Motor neuron (in vitro differentiated cells): ENCODE results near the gene RALGDS. TPM values are rescaled to one million over a fixed set of nuclear protein-coding genes. Genes with fewer than 3 reads are reported as not detected.
"Not testable (repeated sequence)": the region's sequence is repeated elsewhere in the genome, so short reads cannot be mapped to it uniquely, and the experiment has no call there.

Experiments
- ATAC-seq, 8 experiments: fragments of 200-7000 bp; cut with Tn5 transposase; replicated peaks in 6 of 8; 2 replicates each; pipeline ENCODE4 v1.8.0; 2021; ENCODE audit warnings: mild to moderate bottlenecking in 8 of 8, moderate library complexity in 8 of 8
- H3K27ac ChIP-seq, 2 donors: fragments of 250-450 bp; sonication (Bioruptor Pico); 2 replicates each; pipeline ENCODE4 v1.9.0; 2021; ENCODE audit warnings: antibody characterized with exemption in 2 of 2, mild to moderate bottlenecking in 2 of 2, moderate library complexity in 1 of 2
- H3K4me1 ChIP-seq, 2 donors: fragments of 250-450 bp; sonication (Bioruptor Pico); replicated peaks in 1 of 2; 2 replicates each; pipeline ENCODE4 v1.6.1; 2021; ENCODE audit warnings: antibody characterized with exemption in 2 of 2, mild to moderate bottlenecking in 2 of 2, moderate library complexity in 1 of 2
- H3K4me3 ChIP-seq, 5 donors: fragments of 250-450 bp; sonication (Bioruptor Pico); 2 replicates each; pipeline ENCODE4 v1.9.0; 2021; ENCODE audit warnings: antibody characterized with exemption in 5 of 5, mild to moderate bottlenecking in 5 of 5, moderate library complexity in 4 of 5
- WGBS, 10 experiments: fragments of 450-650 bp; shearing (Covaris generic); methylation state at CpG; one replicate each; pipeline ENCODE4 v1.0.0; 2022; 5-methylcytosine and 5-hydroxymethylcytosine counted together
- in situ Hi-C, 9 experiments: fragments of 400-800 bp; cut with MboI; loops; one replicate each; pipeline ENCODE4 v1.15.0; 2021; ENCODE audit warnings: low sequenced_read_pairs in 9 of 9, low pct_unique_long_range_greater_than_20kb in 2 of 9; ENCODE audit not compliant: unreplicated experiment in 9 of 9
- total RNA-seq, 8 experiments: library from RNA; unstranded; fragments of 300-600 nt; gene quantifications; 2 replicates each; pipeline versions ENCODE4 v1.2.3 to v1.2.4, GENCODE V29; 2022

The RALGDS gene
- total RNA-seq: 10 to 100 TPM; 18.3 to 85.1 (median 52.9) TPM

GRCh38 chr9:133121198-133121914, at the start of gene RALGDS:
TSS of gene RALGDS (minus strand) at chr9:133121240. CDS start at chr9:133121154, 86 bp downstream.
- H3K4me1 ChIP-seq: peaks cover 40 to 51% of the 10 kb centered on the region in 2 donors
- in situ Hi-C loops: no loop called here
- ATAC-seq: peak; percentile 66 to 87 (median 74)
- peak within 1 kb of the TSS; percentile 41 to 65 (median 47) for H3K4me3 ChIP-seq
- H3K27ac ChIP-seq: peak within 1 kb of the TSS; percentile 83 to 85
- 71 to 100% (median 79%) methylated on average over 1 to 4 of the region's 53 CpGs; no CpG with 5 or more reads in 6 of the 10 experiments for WGBS, 10 experiments

GRCh38 chr9:133170716-133171115, 49.7 kb upstream of the RALGDS start:
- 32 to 87% (median 84%) methylated on average over 1 to 8 of the region's 11 CpGs; no CpG with 5 or more reads in 5 of the 10 experiments for whole genome bisulfite sequencing, 10 experiments
- no peak overlapping the region for H3K27ac ChIP-seq
- no peak for ATAC-seq
- in situ Hi-C loops: no loop called here
- no peak overlapping the region for H3K4me3 ChIP-seq
- H3K4me1 ChIP-seq: peaks cover 0 to 4% of the 10 kb centered on the region in 2 donors

GRCh38 chr9:133169687-133170086, 48.6 kb upstream of the RALGDS start:
- ATAC-seq, H3K4me3 ChIP-seq, H3K27ac ChIP-seq, H3K4me1 ChIP-seq, in situ Hi-C loops: not testable (repeated sequence)
- WGBS, 10 experiments: 30 to 91% (median 60%) methylated on average over 1 to 10 of the region's 12 CpGs; no CpG with 5 or more reads in 3 of the 10 experiments

GRCh38 chr9:133169102-133169501, 48.1 kb upstream of the RALGDS start:
- no peak overlapping the region for H3K4me3 ChIP-seq
- H3K27ac ChIP-seq: no peak overlapping the region
- in situ Hi-C loops: no loop called here
- H3K4me1 ChIP-seq: peaks cover 0 to 5% of the 10 kb centered on the region in 2 donors
- ATAC-seq: no peak
- WGBS, 10 experiments: 80 to 95% (median 87%) methylated on average over 1 to 13 of the region's 13 CpGs; no CpG with 5 or more reads in 6 of the 10 experiments

- in situ Hi-C loops: no loop called here
- Histone ChIP-seq H3K4me1 (peaks cover 2 to 10% of the 10 kb centered on the region in 2 donors), H3K4me3 (no peak overlapping the region), H3K27ac (no peak overlapping the region)
- WGBS, 10 experiments: 17 to 83% (median 44%) methylated on average over 1 to 4 of the region's 6 CpGs; no CpG with 5 or more reads in 7 of the 10 experiments
- ATAC-seq: peak in 5 of 8 experiments; percentile 15 to 59 (median 28)
These were observed 47.4 kb upstream of the RALGDS start for GRCh38 chr9:133168432-133168831.

- 60 to 100% (median 70%) methylated on average over 1 of the region's 3 CpGs; no CpG with 5 or more reads in 6 of the 10 experiments for WGBS, 10 experiments
- H3K27ac ChIP-seq: no peak overlapping the region
- peaks cover 2 to 17% of the 10 kb centered on the region in 2 donors for H3K4me1 ChIP-seq
- ATAC-seq: no peak
- no peak overlapping the region for H3K4me3 ChIP-seq
- in situ Hi-C loops: no loop called here
These were observed 46.7 kb upstream of the RALGDS start for GRCh38 chr9:133167769-133168168.

- Histone ChIP-seq H3K4me3 (no peak overlapping the region), H3K4me1 (peaks cover 2 to 17% of the 10 kb centered on the region in 2 donors), H3K27ac (no peak overlapping the region)
- in situ Hi-C loops: no loop called here
- WGBS, 10 experiments: 72 to 100% (median 83%) methylated on average over 1 to 2 of the region's 3 CpGs; no CpG with 5 or more reads in 7 of the 10 experiments
- ATAC-seq: peak in 1 of 8 experiments; percentile 20
These were observed 46.2 kb upstream of the RALGDS start for GRCh38 chr9:133167096-133167730.

GRCh38 chr9:133166392-133166791, 45.4 kb upstream of the RALGDS start:
- peaks cover 2 to 17% of the 10 kb centered on the region in 2 donors for H3K4me1 ChIP-seq
- no peak overlapping the region for H3K4me3 ChIP-seq
- H3K27ac ChIP-seq: no peak overlapping the region
- no peak for ATAC-seq
- in situ Hi-C loops: no loop called here
- 82 to 94% (median 91%) methylated on average over 3 to 6 of the region's 17 CpGs; no CpG with 5 or more reads in 7 of the 10 experiments for WGBS, 10 experiments

GRCh38 chr9:133165452-133165730, 44.4 kb upstream of the RALGDS start:
- in situ Hi-C loops: no loop called here
- Histone ChIP-seq H3K4me3 (no peak overlapping the region), H3K27ac (no peak overlapping the region), H3K4me1 (peaks cover 2 to 17% of the 10 kb centered on the region in 2 donors)
- 50 to 100% (median 80%) methylated on average over 1 to 2 of the region's 2 CpGs; no CpG with 5 or more reads in 1 of the 10 experiments for WGBS, 10 experiments
- no peak for ATAC-seq

GRCh38 chr9:133164191-133164590, 43.2 kb upstream of the RALGDS start:
- peak overlapping the region in 2 of 5 donors; percentile 24 to 36 for H3K4me3 ChIP-seq
- no peak for ATAC-seq
- WGBS, 10 experiments: 60 to 92% methylated on average over 2 to 4 of the region's 13 CpGs; no CpG with 5 or more reads in 8 of the 10 experiments
- in situ Hi-C loops: no loop called here
- peaks cover 2 to 17% of the 10 kb centered on the region in 2 donors for H3K4me1 ChIP-seq
- H3K27ac ChIP-seq: no peak overlapping the region

GRCh38 chr9:133163504-133164172, 42.6 kb upstream of the RALGDS start, which contains the start of gene GBGT1:
TSS of gene GBGT1 (minus strand) at chr9:133163914. CDS start at chr9:133162412, 1,502 bp downstream.
- WGBS, 10 experiments: 2 to 10% methylated on average over 2 to 11 of the region's 56 CpGs; no CpG with 5 or more reads in 8 of the 10 experiments
- peak within 1 kb of the TSS; percentile 9 to 36 (median 22) for H3K4me3 ChIP-seq
- no peak within 1 kb of the TSS for H3K27ac ChIP-seq
- peak; percentile 44 to 66 (median 62) for ATAC-seq
- in situ Hi-C loops: no loop called here
- peaks cover 2 to 17% of the 10 kb centered on the region in 2 donors for H3K4me1 ChIP-seq

- peak in 5 of 8 experiments; percentile 4 to 29 (median 17) for ATAC-seq
- Histone ChIP-seq H3K4me3 (peak overlapping the region in 1 of 5 donors; percentile 36), H3K27ac (no peak overlapping the region), H3K4me1 (peaks cover 2 to 17% of the 10 kb centered on the region in 2 donors)
- WGBS, 10 experiments: 20 to 61% (median 36%) methylated on average over 1 to 17 of the region's 54 CpGs; no CpG with 5 or more reads in 6 of the 10 experiments
- in situ Hi-C loops: no loop called here
These were observed 41.9 kb upstream of the RALGDS start for GRCh38 chr9:133162861-133163503.
